Measurements from ENCODE around the gene ADGRG1. TPM values are rescaled to one million over a fixed set of nuclear protein-coding genes. Genes with fewer than 3 reads are reported as not detected.

ADGRG1 gene
- total RNA-seq, 2 donors from 2014 or later, result 53.7 to 61.6 TPM

GRCh38 chr16:57611706-57612105 is 16.7 kb upstream of the ADGRG1 start:
- no peak for TF ChIP-seq CTCF (IDR thresholded peaks at IDR 0.05)
- TF ChIP-seq POLR2A (IDR thresholded peaks at IDR 0.05), result no peak
- peak overlapping the region; percentile 77 to 92 (median 86) for H3K27ac ChIP-seq
- ATAC-seq, result no peak
- DNase-seq, result peak in 2 of 4 donors; percentile 2 to 9
- intact Hi-C loops (cut with DNase I), result no loop called here
- no peak overlapping the region for H3K4me3 ChIP-seq
- 36 to 43% methylated on average over 4 of the region's 4 CpGs for WGBS, 2 donors
- H3K9me3 ChIP-seq, result no peaks in the 10 kb centered on the region
- no peaks in the 10 kb centered on the region for H3K27me3 ChIP-seq
- no peaks in the 10 kb centered on the region for H3K36me3 ChIP-seq (replicated peaks in 1 of 2; ENCODE audit: insufficient read depth in 1 of 2, low read depth in 2 of 2)
- peaks cover 62% of the 10 kb centered on the region for H3K4me1 ChIP-seq

- intact Hi-C loops (cut with DNase I), result no loop called here
- no peak overlapping the region for H3K27ac ChIP-seq
- peaks cover 54% of the 10 kb centered on the region for H3K4me1 ChIP-seq
- no peaks in the 10 kb centered on the region for H3K36me3 ChIP-seq (replicated peaks in 1 of 2; ENCODE audit: insufficient read depth in 1 of 2, low read depth in 2 of 2)
- H3K9me3 ChIP-seq, result no peaks in the 10 kb centered on the region
- H3K27me3 ChIP-seq, result no peaks in the 10 kb centered on the region
- ATAC-seq (no peak), DNase-seq (peak in 2 of 4 donors; percentile 1 to 11)
- H3K4me3 ChIP-seq, result no peak overlapping the region
- 84 to 92% methylated on average over 8 of the region's 8 CpGs for WGBS, 2 donors
- TF ChIP-seq CTCF (IDR thresholded peaks at IDR 0.05) (no peak), POLR2A (IDR thresholded peaks at IDR 0.05) (no peak)
Observed at GRCh38 chr16:57612494-57612893, 15.9 kb upstream of the ADGRG1 start.

- ATAC-seq, result no peak
- intact Hi-C loops (cut with DNase I), result no loop called here
- TF ChIP-seq POLR2A (IDR thresholded peaks at IDR 0.05), result no peak
- no peak for TF ChIP-seq CTCF (IDR thresholded peaks at IDR 0.05)
- Histone ChIP-seq H3K27ac (no peak overlapping the region), H3K36me3 (replicated peaks in 1 of 2; ENCODE audit: insufficient read depth in 1 of 2, low read depth in 2 of 2) (no peaks in the 10 kb centered on the region), H3K4me3 (no peak overlapping the region), H3K4me1 (peaks cover 52% of the 10 kb centered on the region), H3K27me3 (no peaks in the 10 kb centered on the region), H3K9me3 (no peaks in the 10 kb centered on the region)
- peak in 2 of 4 donors; percentile 0 to 2 for DNase-seq
- 60 to 65% methylated on average over 4 of the region's 4 CpGs for WGBS, 2 donors
Observed at GRCh38 chr16:57613514-57613913, 14.9 kb upstream of the ADGRG1 start.

- Histone ChIP-seq H3K36me3 (replicated peaks in 1 of 2; ENCODE audit: insufficient read depth in 1 of 2, low read depth in 2 of 2) (no peaks in the 10 kb centered on the region), H3K4me3 (no peak overlapping the region), H3K9me3 (no peaks in the 10 kb centered on the region), H3K27ac (no peak overlapping the region), H3K4me1 (peaks cover 52% of the 10 kb centered on the region), H3K27me3 (no peaks in the 10 kb centered on the region)
- peak in 2 of 4 donors; percentile 0 to 6 for DNase-seq
- no peak for ATAC-seq
- intact Hi-C loops (cut with DNase I), result no loop called here
- WGBS, 2 donors, result 75 to 80% methylated on average over 2 to 6 of the region's 6 CpGs
- TF ChIP-seq POLR2A (IDR thresholded peaks at IDR 0.05) (no peak), CTCF (IDR thresholded peaks at IDR 0.05) (no peak)
Observed at GRCh38 chr16:57614536-57614935, 13.9 kb upstream of the ADGRG1 start.

- DNase-seq, result peak in 1 of 4 donors; percentile 1
- Histone ChIP-seq H3K4me1 (peaks cover 52% of the 10 kb centered on the region), H3K9me3 (no peaks in the 10 kb centered on the region), H3K36me3 (replicated peaks in 1 of 2; ENCODE audit: insufficient read depth in 1 of 2, low read depth in 2 of 2) (no peaks in the 10 kb centered on the region), H3K27me3 (no peaks in the 10 kb centered on the region), H3K4me3 (no peak overlapping the region), H3K27ac (no peak overlapping the region)
- ATAC-seq, result no peak
- WGBS, 2 donors, result 93% methylated on average over 9 of the region's 9 CpGs
- intact Hi-C loops (cut with DNase I), result no loop called here
- TF ChIP-seq CTCF (IDR thresholded peaks at IDR 0.05) (no peak), POLR2A (IDR thresholded peaks at IDR 0.05) (no peak)
Observed at GRCh38 chr16:57614944-57615343, 13.5 kb upstream of the ADGRG1 start.
